GM12875 (cell line): ENCODE data around the gene AMER2.
A peak's percentile ranks its signal among the peaks of the same experiment; 100 is the strongest.
"Not testable (repeated sequence)": the region's sequence is repeated elsewhere in the genome, so short reads cannot be mapped to it uniquely, and the experiment has no call there.

Experiments used
- H3K4me3 ChIP-seq: one replicate; pipeline ENCODE4 v1.5.1; 2011; ENCODE audit warnings: low read depth, low read length, control low read depth
- CTCF ChIP-seq: IDR thresholded peaks from 2 replicates; pipeline ENCODE4 v1.5.1; 2011; ENCODE audit warnings: low read depth, mild to moderate bottlenecking, control low read depth, inconsistent platforms, low read length, moderate library complexity, borderline replicate concordance; ENCODE audit not compliant: insufficient read depth

Gene AMER2

DNA sequence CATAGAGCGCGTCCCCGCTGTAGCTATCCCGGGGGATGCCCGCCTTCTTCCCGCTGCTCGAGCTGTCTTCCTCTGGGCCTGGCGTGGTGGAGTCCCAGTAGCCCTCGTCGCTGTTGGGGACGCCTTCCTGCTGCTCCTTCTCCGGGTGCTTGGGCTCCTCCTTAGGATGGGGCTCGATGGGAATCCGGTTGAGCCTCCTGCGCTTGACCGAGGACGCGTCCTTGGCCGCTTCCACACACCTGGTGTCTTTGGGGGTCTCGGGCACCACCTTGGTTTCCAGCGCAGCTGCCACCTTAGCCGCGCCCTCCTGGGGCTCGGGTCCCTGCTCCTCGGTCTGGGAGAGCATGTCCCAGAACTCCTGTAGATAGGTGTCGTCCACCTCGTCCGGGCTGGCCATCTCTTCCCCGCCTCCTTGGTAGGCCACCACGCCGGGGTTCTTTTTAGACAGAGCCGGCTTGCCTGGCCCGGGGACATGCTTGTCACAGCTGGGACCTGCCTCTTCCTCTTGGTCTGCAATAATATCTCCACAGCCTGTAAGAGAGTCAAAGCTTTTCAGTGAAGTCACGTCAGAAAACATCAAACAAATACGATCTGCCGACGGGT lies 2.0 kb downstream of the AMER2 start:
- H3K4me3 ChIP-seq, result peak overlapping the region; percentile 51

DNA sequence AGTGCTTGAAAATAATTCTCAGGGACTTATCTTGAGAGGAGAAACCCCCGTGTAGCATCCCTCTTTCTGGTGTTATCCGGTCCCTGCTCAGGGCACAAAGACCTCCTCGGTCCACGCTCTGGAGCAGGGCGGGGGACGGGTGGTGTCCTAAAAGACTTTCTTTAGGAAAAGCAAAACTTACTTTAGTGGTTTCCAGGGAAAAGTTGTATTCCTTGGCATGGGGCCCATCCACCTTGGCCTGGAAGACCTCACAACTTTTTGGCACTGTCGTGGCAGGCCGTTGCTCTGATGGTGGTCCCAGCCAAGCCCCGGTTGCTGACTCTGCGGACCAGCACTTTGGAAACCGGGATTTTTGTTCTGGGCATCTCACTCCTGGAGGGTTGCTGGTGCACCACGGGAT lies 2.7 kb downstream of the AMER2 start:
- no peak overlapping the region for H3K4me3 ChIP-seq
- TF ChIP-seq CTCF, result no peak

More for the DNA sequence above, 2.0 kb downstream of the AMER2 start:
- TF ChIP-seq CTCF, result no peak

DNA sequence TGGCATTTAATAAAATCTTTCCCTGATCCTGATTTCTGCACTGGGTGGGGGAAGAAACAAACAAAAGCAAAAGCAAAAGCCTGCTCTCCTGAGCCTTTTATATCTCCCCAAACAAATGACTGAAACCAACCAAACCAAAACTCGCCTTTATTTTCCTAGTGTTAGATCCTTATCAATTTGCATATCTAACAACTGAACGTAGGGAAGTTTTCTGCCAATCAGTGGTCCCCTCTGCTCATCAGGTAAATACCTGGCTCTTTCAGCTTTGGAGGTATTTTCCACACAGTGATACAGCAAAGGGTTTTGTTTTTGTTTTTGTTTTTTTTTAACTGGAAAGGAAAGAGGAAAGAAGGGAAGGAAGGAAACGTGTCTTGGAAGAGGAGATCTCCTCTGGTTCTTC lies 3.3 kb downstream of the AMER2 start:
- no peak overlapping the region for H3K4me3 ChIP-seq
- no peak for TF ChIP-seq CTCF

GRCh38 chr13:25167382-25168174 lies 4.5 kb downstream of the AMER2 start:
- no peak overlapping the region for H3K4me3 ChIP-seq
- no peak for TF ChIP-seq CTCF

- no peak overlapping the region for H3K4me3 ChIP-seq
- TF ChIP-seq CTCF, result no peak
Measured at GRCh38 chr13:25166306-25166705, 5.8 kb downstream of the AMER2 start.

GRCh38 chr13:25165663-25166062 lies 6.4 kb downstream of the AMER2 start:
- H3K4me3 ChIP-seq, result no peak overlapping the region
- no peak for TF ChIP-seq CTCF

DNA sequence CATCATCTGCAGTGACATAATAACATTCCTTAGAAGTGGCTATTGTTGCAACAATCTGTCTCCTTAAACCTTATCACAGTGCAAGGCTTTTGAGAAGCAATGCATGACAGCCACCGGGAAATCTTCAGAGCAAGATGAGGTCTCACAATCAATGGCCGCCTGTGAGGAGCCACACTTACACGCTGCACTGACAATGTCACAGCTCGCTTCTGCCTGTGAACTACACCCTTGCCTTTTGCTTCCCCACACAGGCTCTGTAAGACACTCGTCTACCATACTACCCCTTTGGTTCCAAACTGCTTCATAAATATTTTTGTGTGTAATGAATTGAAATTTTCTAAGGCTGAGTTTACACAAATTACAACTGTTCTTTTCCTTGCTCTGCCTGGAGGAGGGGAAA lies 6.9 kb downstream of the AMER2 start:
- H3K4me3 ChIP-seq, result not testable (repeated sequence)

GRCh38 chr13:25157681-25158080 lies 14.4 kb downstream of the AMER2 start:
- no peak overlapping the region for H3K4me3 ChIP-seq
- no peak for TF ChIP-seq CTCF
